H1 (cell line): ENCODE data around the gene SMARCC1. TPM values are rescaled to one million over a fixed set of nuclear protein-coding genes. Genes with fewer than 3 reads are reported as not detected.

ENCODE experiments used
- MAFK ChIP-seq: IDR thresholded peaks from 2 replicates; pipeline ENCODE4 v1.6.1; 2012; ENCODE audit warnings: low read depth, mild to moderate bottlenecking, improper control_type of control experiment, low read length
- MAX ChIP-seq: IDR thresholded peaks from 2 replicates; pipeline ENCODE4 v1.6.1; 2012; ENCODE audit warnings: inconsistent platforms
- polyA plus RNA-seq, 7 experiments: library from polyadenylated mRNA; depleted of rRNA in 3 of 7; stranded (reverse) in 5 of 7; unstranded in 2 of 7; fragments of >200 nt in 5 of 7; fragments of 200-250 nt in 2 of 7; gene quantifications; 1 replicate in 5 of 7; 2 replicates in 1 of 7; 4 replicates in 1 of 7; pipeline versions ENCODE4 v1.2.1 to v1.2.3, GENCODE V29; 2011 to 2013; ENCODE audit warnings: missing spikeins in 2 of 7, mixed read lengths in 2 of 7
- total RNA-seq: library from RNA; stranded (reverse); fragmentation: NEBNext Ultra II Directional; extraction: Animal tissue kit (Norgen Biotek cat#: 25700); gene quantifications from 2 replicates; pipeline ENCODE4 v1.2.1, GENCODE V29; 2021

The SMARCC1 gene
- total and polyA plus RNA-seq, 2 of the 8 experiments (the other 6 are each of a cell fraction or from before 2014, with no cell fraction given): 64.1 to 335 TPM

GRCh38 chr3:47583320-47584075, 198.2 kb downstream of the SMARCC1 start (continued):
- TF ChIP-seq MAX: no peak; the same call in 1 of the 2 replicates
- TF ChIP-seq MAFK: no peak
